IMR-90 (cell line): ENCODE measurements around the gene GALNT12. TPM values are rescaled to one million over a fixed set of nuclear protein-coding genes. Genes with fewer than 3 reads are reported as not detected.

Experiments used
- ATAC-seq: fragments of 200-7000 bp; cut with Tn5 transposase; 2 replicates; pipeline ENCODE4 v1.9.1; 2020; ENCODE audit warnings: low read depth, mild to moderate bottlenecking, moderate library complexity
- BruUV-seq: library from RNA; stranded (reverse); fragments of 400-500 nt; replicated peaks from 2 replicates; lab custom pipeline; 2021; lab: Mats Ljungman, UMichigan
- CTCF ChIA-PET: fragments of 300-600 bp; formaldehyde crosslinking; extraction: SDS; loops from one replicate; lab custom pipeline; 2021; ENCODE audit warnings: antibody characterized with exemption; lab: Yijun Ruan, JAX
- POLR2A ChIA-PET: fragments of 300-600 bp; sonication (Branson Sonifier 250); formaldehyde crosslinking; loops from one replicate; lab custom pipeline; 2022; ENCODE audit warnings: antibody characterized with exemption; ENCODE audit not compliant: unreplicated experiment; lab: Charles Lee
- DNase-seq: peaks from one replicate; pipeline ENCODE4 v3.0.0; 2013
- H2AFZ ChIP-seq: replicated peaks from 2 replicates; pipeline ENCODE3; 2013; ENCODE audit warnings: low read length, mild to moderate bottlenecking; ENCODE audit not compliant: poor library complexity
- H2AK5ac ChIP-seq: 2 replicates; pipeline ENCODE4 v1.6.1; 2013; ENCODE audit warnings: low read depth, low read length, inconsistent platforms
- H2AK9ac ChIP-seq: replicated peaks from 2 replicates; pipeline ENCODE3; 2013; ENCODE audit warnings: mild to moderate bottlenecking, low read depth, low read length, moderate library complexity; ENCODE audit not compliant: poor library complexity
- H2BK120ac ChIP-seq: 2 replicates; pipeline ENCODE4 v1.6.1; 2013; ENCODE audit warnings: low read depth, low read length, inconsistent platforms
- H2BK15ac ChIP-seq: 3 replicates; pipeline ENCODE4 v1.6.1; 2013; ENCODE audit warnings: low read depth, low read length, inconsistent platforms
- H2BK20ac ChIP-seq: 2 replicates; pipeline ENCODE4 v1.6.1; 2013; ENCODE audit warnings: low read depth, mild to moderate bottlenecking, inconsistent platforms, low read length, moderate library complexity
- H2BK5ac ChIP-seq: 2 replicates; pipeline ENCODE4 v1.6.1; 2013; ENCODE audit warnings: mild to moderate bottlenecking, low read depth, low read length, inconsistent platforms; ENCODE audit not compliant: poor library complexity, severe bottlenecking
- H3K14ac ChIP-seq: replicated peaks from 2 replicates; pipeline ENCODE4 v1.6.1; 2013; ENCODE audit warnings: low read depth, low read length, inconsistent platforms
- H3K18ac ChIP-seq: 2 replicates; pipeline ENCODE4 v1.6.1; 2013; ENCODE audit warnings: low read depth, low read length, control low read depth
- H3K23ac ChIP-seq: 2 replicates; pipeline ENCODE4 v1.6.1; 2013; ENCODE audit warnings: low read depth, low read length, inconsistent platforms
- H3K27ac ChIP-seq: 2 replicates; pipeline ENCODE4 v1.5.1; 2013; ENCODE audit warnings: mild to moderate bottlenecking, control low read depth, low read length; ENCODE audit not compliant: insufficient read depth
- H3K27me3 ChIP-seq: 2 replicates; pipeline ENCODE4 v1.6.1; 2013; ENCODE audit warnings: low read length; ENCODE audit not compliant: control insufficient read depth, insufficient read depth
- H3K36me3 ChIP-seq: 2 replicates; pipeline ENCODE4 v1.6.1; 2013; ENCODE audit warnings: low read length, mixed read lengths; ENCODE audit not compliant: control insufficient read depth, insufficient read depth
- H3K4ac ChIP-seq: 2 replicates; pipeline ENCODE4 v1.6.1; 2013; ENCODE audit warnings: low read depth, low read length, inconsistent platforms
- H3K4me1 ChIP-seq: 2 replicates; pipeline ENCODE4 v1.6.1; 2013; ENCODE audit warnings: low read length, mixed read lengths; ENCODE audit not compliant: control insufficient read depth, insufficient read depth
- H3K4me2 ChIP-seq: 2 replicates; pipeline ENCODE4 v1.6.1; 2013; ENCODE audit warnings: low read depth, mild to moderate bottlenecking, control low read depth, low read length, moderate library complexity
- H3K4me3 ChIP-seq: 2 replicates; pipeline ENCODE4 v1.5.1; 2013; ENCODE audit warnings: low read depth, mild to moderate bottlenecking, control low read depth, low read length, moderate library complexity; ENCODE audit not compliant: insufficient read depth
- H3K56ac ChIP-seq: 2 replicates; pipeline ENCODE4 v1.6.1; 2013; ENCODE audit warnings: low read length, inconsistent platforms; ENCODE audit not compliant: insufficient read depth; ENCODE audit errors: extremely low read depth
- H3K79me1 ChIP-seq, 2 experiments: 2 replicates each; pipeline ENCODE4 v1.6.1; 2013; ENCODE audit warnings: low read length in 2 of 2, inconsistent platforms in 1 of 2, low read depth in 1 of 2
- H3K9ac ChIP-seq: 2 replicates; pipeline ENCODE4 v1.6.1; 2013; ENCODE audit warnings: low read depth, low read length, control low read depth
- H3K9me1 ChIP-seq: 2 replicates; pipeline ENCODE4 v1.6.1; 2013; ENCODE audit warnings: low read length, inconsistent platforms; ENCODE audit not compliant: insufficient read depth
- H3K9me3 ChIP-seq: 2 replicates; pipeline ENCODE4 v1.6.1; 2013; ENCODE audit warnings: low read length; ENCODE audit not compliant: control insufficient read depth, insufficient read depth
- H4K20me1 ChIP-seq: 2 replicates; pipeline ENCODE4 v1.6.1; 2013; ENCODE audit warnings: low read length, inconsistent platforms; ENCODE audit not compliant: insufficient read depth
- H4K5ac ChIP-seq: 2 replicates; pipeline ENCODE4 v1.6.1; 2013; ENCODE audit warnings: mild to moderate bottlenecking, low read depth, low read length, control low read depth
- H4K8ac ChIP-seq, 2 experiments: 2 replicates each; pipeline ENCODE4 v1.6.1; 2013; ENCODE audit warnings: low read depth in 2 of 2, low read length in 2 of 2, control low read depth in 1 of 2, inconsistent platforms in 1 of 2
- H4K91ac ChIP-seq: 2 replicates; pipeline ENCODE4 v1.6.1; 2013; ENCODE audit warnings: low read depth, low read length, inconsistent platforms; ENCODE audit not compliant: insufficient read depth
- BHLHE40 ChIP-seq: fragments of 150-350 bp; IDR thresholded peaks from 2 replicates; pipeline ENCODE4 v1.6.1; 2016; ENCODE audit warnings: mild to moderate bottlenecking, low read depth, low read length
- CEBPB ChIP-seq: IDR thresholded peaks from 2 replicates; pipeline ENCODE4 v1.6.1; 2012; ENCODE audit warnings: low read depth, low read length, improper control_type of control experiment
- CHD1 ChIP-seq: IDR thresholded peaks from 2 replicates; pipeline ENCODE4 v1.6.1; 2012; ENCODE audit warnings: low read depth, low read length, improper control_type of control experiment
- CTCF ChIP-seq: conservative IDR thresholded peaks from 2 replicates; pipeline ENCODE4 v1.5.1; 2012; ENCODE audit warnings: mild to moderate bottlenecking, low read depth, low read length, improper control_type of control experiment
- ELK1 ChIP-seq: fragments of 150-350 bp; IDR thresholded peaks from 2 replicates; pipeline ENCODE4 v1.6.1; 2016; ENCODE audit warnings: low read depth, mild to moderate bottlenecking, low read length, moderate library complexity, borderline replicate concordance
- FOS ChIP-seq: fragments of 150-350 bp; IDR thresholded peaks from 2 replicates; pipeline ENCODE4 v1.6.1; 2016; ENCODE audit warnings: low read depth, low read length
- MAFK ChIP-seq: IDR thresholded peaks from 2 replicates; pipeline ENCODE4 v1.6.1; 2012; ENCODE audit warnings: low read depth, low read length, improper control_type of control experiment
- MAZ ChIP-seq: IDR thresholded peaks from 2 replicates; pipeline ENCODE4 v1.6.1; 2012; ENCODE audit warnings: low read depth, mild to moderate bottlenecking, low read length, improper control_type of control experiment, moderate library complexity, borderline replicate concordance
- MXI1 ChIP-seq: IDR thresholded peaks from 2 replicates; pipeline ENCODE4 v1.6.1; 2012; ENCODE audit warnings: low read depth, mild to moderate bottlenecking, low read length, moderate library complexity, borderline replicate concordance
- NFE2L2 ChIP-seq: fragments of 150-350 bp; IDR thresholded peaks from 2 replicates; pipeline ENCODE4 v1.6.1; 2016; ENCODE audit warnings: low read depth, mild to moderate bottlenecking, low read length
- POLR2A ChIP-seq: IDR thresholded peaks from 2 replicates; pipeline ENCODE4 v1.6.1; 2012; ENCODE audit warnings: mild to moderate bottlenecking, low read depth, low read length
- RAD21 ChIP-seq: IDR thresholded peaks from 2 replicates; pipeline ENCODE4 v1.6.1; 2012; ENCODE audit warnings: low read length, improper control_type of control experiment
- RFX5 ChIP-seq: IDR thresholded peaks from 2 replicates; pipeline ENCODE4 v1.8.0; 2012; ENCODE audit warnings: low read depth, mild to moderate bottlenecking, low read length, moderate library complexity
- SMC3 ChIP-seq: fragments of 150-350 bp; IDR thresholded peaks from 2 replicates; pipeline ENCODE4 v1.6.1; 2016; ENCODE audit warnings: low read depth, mild to moderate bottlenecking, antibody characterized with exemption, low read length, moderate library complexity
- USF2 ChIP-seq: fragments of 150-350 bp; IDR thresholded peaks from 2 replicates; pipeline ENCODE4 v1.6.1; 2017; ENCODE audit warnings: mild to moderate bottlenecking, antibody characterized with exemption, low read length, low read depth
- WGBS, 2 experiments: methylation state at CpG; one replicate each; pipeline versions ENCODE4 v1.1.5 to v1.1.7; 2013; ENCODE audit warnings: missing lambda C conversion rate in 2 of 2; ENCODE audit not compliant: insufficient read length in 1 of 2; ENCODE audit errors: extremely low coverage in 2 of 2; 5-methylcytosine and 5-hydroxymethylcytosine counted together
- dilution Hi-C: fragments of 300-500 bp; cut with HindIII; formaldehyde crosslinking; loops from one replicate; pipeline ENCODE4 v1.14.3; 2018; ENCODE audit warnings: low sequenced_read_pairs; ENCODE audit not compliant: unreplicated experiment
- in situ Hi-C: fragments of 300-500 bp; cut with MboI; formaldehyde crosslinking; loops from 3 replicates; pipeline ENCODE4 v1.14.3; 2019; ENCODE audit warnings: low sequenced_read_pairs, inconsistent platforms, mixed read lengths
- intact Hi-C: fragments of 100-400 bp; cut with micrococcal nuclease; formaldehyde crosslinking; loops from 2 replicates; pipeline ENCODE4 v1.10.0; 2022
- polyA plus RNA-seq, 3 experiments: library from polyadenylated mRNA; depleted of rRNA; stranded (reverse); fragments of >200 nt; gene quantifications; 2 replicates each; pipeline ENCODE4 v1.2.3, GENCODE V29; 2012; ENCODE audit warnings: low replicate concordance in 1 of 3
- total RNA-seq: library from RNA; depleted of rRNA; stranded (reverse); fragments of >200 nt; gene quantifications from 2 replicates; pipeline ENCODE4 v1.2.3, GENCODE V29; 2012

The GALNT12 gene
- total and polyA plus RNA-seq, 2 of the 4 experiments (the other 2 are of a cell fraction): 2.3 to 2.5 TPM

GRCh38 chr9:98771209-98771874 lies 36.1 kb upstream of the GALNT12 start:
- H3K4me1 ChIP-seq: 0 out of 2 replicates have a peak, but pooled peaks cover 1% of the 10 kb centered on the region
- 0 out of 2 replicates have a peak, but pooled peaks cover 3% of the 10 kb centered on the region for H3K9me1 ChIP-seq
- no peak overlapping the region for H4K91ac ChIP-seq
- H3K4me3 ChIP-seq: no peak overlapping the region
- ChIA-PET CTCF (interaction anchor here (0.6 kb wide), 1 partner anchor 460 kb away, joined by 3 read pairs; no protein-coding TSS in a partner anchor), POLR2A (no interaction called here)
- in situ Hi-C loops (loop anchor here (5.0 kb wide), 1 partner anchor 454 kb away; no protein-coding TSS in a partner anchor), dilution Hi-C loops (no loop called here), intact Hi-C loops (no loop called here)
- H3K18ac ChIP-seq: no peak overlapping the region
- no peak overlapping the region for H3K14ac ChIP-seq
- H3K4ac ChIP-seq: no peak overlapping the region
- peaks cover 0 to 8% of the 10 kb centered on the region in 2 experiments; a peak in 2 of 4 replicates for H3K79me1 ChIP-seq
- H3K27ac ChIP-seq: no peak overlapping the region
- no peak overlapping the region for H3K4me2 ChIP-seq
- H4K5ac ChIP-seq: no peak overlapping the region
- ATAC-seq (no peak), DNase-seq (no peak)
- no peak overlapping the region for H4K8ac ChIP-seq
- H3K36me3 ChIP-seq: peaks cover 57% of the 10 kb centered on the region
- H2BK120ac ChIP-seq: no peak overlapping the region
- BruUV-seq: no TSS peak
- H3K9me3 ChIP-seq: no peaks in the 10 kb centered on the region
- H2BK5ac ChIP-seq: no peak overlapping the region
- WGBS, 2 experiments: 94% methylated on average over 7 of the region's 15 CpGs; no CpG with 5 or more reads in 1 of the 2 experiments
- H2AK5ac ChIP-seq: no peak overlapping the region
- no peak overlapping the region for H2AFZ ChIP-seq
- H4K20me1 ChIP-seq: no peaks in the 10 kb centered on the region
- no peak overlapping the region for H3K23ac ChIP-seq
- H2BK15ac ChIP-seq: no peak overlapping the region
- H3K56ac ChIP-seq: no peak overlapping the region
- TF ChIP-seq CEBPB: no peak
- no peak for TF ChIP-seq RFX5
- TF ChIP-seq FOS: no peak
- no peak for TF ChIP-seq MAZ
- TF ChIP-seq ELK1: no peak
- no peak for TF ChIP-seq NFE2L2
- TF ChIP-seq BHLHE40: no peak
- TF ChIP-seq SMC3: no peak
- no peak for TF ChIP-seq CTCF
- no peak for TF ChIP-seq RAD21
- TF ChIP-seq MAFK: no peak
- TF ChIP-seq CHD1: no peak
- no peak for TF ChIP-seq USF2
- no peak for TF ChIP-seq MXI1
- no peak for TF ChIP-seq POLR2A
- no peaks in the 10 kb centered on the region for H3K27me3 ChIP-seq
- no peak overlapping the region for H2BK20ac ChIP-seq
- H2AK9ac ChIP-seq: no peak overlapping the region
- H3K9ac ChIP-seq: no peak overlapping the region
